Keratinocyte (primary cell): Measurements from ENCODE around the gene BICD2.

ENCODE experiments used
- CTCF ChIP-seq, 3 experiments: IDR thresholded peaks in 1 of 3; conservative IDR thresholded peaks in 1 of 3; optimal IDR thresholded peaks in 1 of 3; 2 replicates in 2 of 3; 3 replicates in 1 of 3; pipeline versions ENCODE3 to v1.5.1; 2011; ENCODE audit warnings: low read length in 3 of 3, mild to moderate bottlenecking in 3 of 3, moderate library complexity in 2 of 3, control low read depth in 1 of 3, inconsistent platforms in 1 of 3; ENCODE audit not compliant: insufficient read depth in 2 of 3; ENCODE audit errors: extremely low read depth in 1 of 3
- EZH2 ChIP-seq: IDR thresholded peaks from one replicate; pipeline ENCODE4 v1.6.1; 2012; ENCODE audit warnings: inconsistent platforms, mild to moderate bottlenecking, low read length, moderate library complexity

- TF ChIP-seq CTCF (optimal IDR thresholded peaks at IDR 0.05 in 1 of 3, IDR thresholded peaks at IDR 0.05 in 1 of 3, conservative IDR thresholded peaks at IDR 0.05 in 1 of 3; ENCODE audit: extremely low read depth in 1 of 3, insufficient read depth in 2 of 3, low read length in 3 of 3) (no peak), EZH2 (no peak)
Measured at GRCh38 chr9:92722386-92723298, 42.0 kb downstream of the BICD2 start.
